ENCODE measurements around the gene CLASP1.

GRCh38 chr2:121336528-121337294 lies 312.6 kb downstream of the CLASP1 start:
- TF ChIP-seq EZH2 (IDR thresholded peaks at IDR 0.05; ENCODE audit: low read length) (no peak), CTCF (optimal IDR thresholded peaks at IDR 0.05 in 1 of 3, IDR thresholded peaks at IDR 0.05 in 1 of 3, conservative IDR thresholded peaks at IDR 0.05 in 1 of 3; ENCODE audit: extremely low read depth in 1 of 3, insufficient read depth in 2 of 3, low read length in 3 of 3) (no peak)

Data from keratinocyte (primary cell).